ENCODE data around the gene LSM7.

DNA sequence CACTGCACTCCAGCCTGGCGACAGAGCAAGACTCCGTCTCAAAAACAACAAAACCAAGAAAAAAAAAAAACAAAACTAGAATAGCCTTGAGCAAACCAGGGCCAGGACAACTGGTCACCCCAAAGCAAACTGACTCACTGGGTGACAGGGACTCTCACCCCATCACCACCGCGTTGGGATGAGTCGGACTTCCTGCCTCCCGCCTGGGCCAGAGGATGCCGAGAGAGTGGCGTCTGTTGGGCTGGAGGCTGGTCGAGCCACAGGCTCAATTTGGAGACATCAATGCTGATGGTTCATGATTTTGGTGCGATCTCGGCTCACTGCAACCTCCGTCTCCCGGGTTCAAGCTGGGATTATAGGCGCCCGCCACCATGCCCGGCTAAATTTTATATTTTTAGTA lies 43.3 kb upstream of the LSM7 start:
- TF ChIP-seq EZH2 (IDR thresholded peaks at IDR 0.05; ENCODE audit: borderline replicate concordance, insufficient read depth, low read length, poor library complexity, severe bottlenecking), result no peak
- no peak for TF ChIP-seq POLR2AphosphoS5 (IDR thresholded peaks at IDR 0.05)
- TF ChIP-seq, protein P1, sequence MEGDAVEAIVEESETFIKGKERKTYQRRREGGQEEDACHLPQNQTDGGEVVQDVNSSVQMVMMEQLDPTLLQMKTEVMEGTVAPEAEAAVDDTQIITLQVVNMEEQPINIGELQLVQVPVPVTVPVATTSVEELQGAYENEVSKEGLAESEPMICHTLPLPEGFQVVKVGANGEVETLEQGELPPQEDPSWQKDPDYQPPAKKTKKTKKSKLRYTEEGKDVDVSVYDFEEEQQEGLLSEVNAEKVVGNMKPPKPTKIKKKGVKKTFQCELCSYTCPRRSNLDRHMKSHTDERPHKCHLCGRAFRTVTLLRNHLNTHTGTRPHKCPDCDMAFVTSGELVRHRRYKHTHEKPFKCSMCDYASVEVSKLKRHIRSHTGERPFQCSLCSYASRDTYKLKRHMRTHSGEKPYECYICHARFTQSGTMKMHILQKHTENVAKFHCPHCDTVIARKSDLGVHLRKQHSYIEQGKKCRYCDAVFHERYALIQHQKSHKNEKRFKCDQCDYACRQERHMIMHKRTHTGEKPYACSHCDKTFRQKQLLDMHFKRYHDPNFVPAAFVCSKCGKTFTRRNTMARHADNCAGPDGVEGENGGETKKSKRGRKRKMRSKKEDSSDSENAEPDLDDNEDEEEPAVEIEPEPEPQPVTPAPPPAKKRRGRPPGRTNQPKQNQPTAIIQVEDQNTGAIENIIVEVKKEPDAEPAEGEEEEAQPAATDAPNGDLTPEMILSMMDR (IDR thresholded peaks at IDR 0.05; ENCODE audit: poor library complexity, severe bottlenecking), result no peak

Measured in neural cell (in vitro differentiated cells).